GM20431 (cell line): Measurements from ENCODE around the gene KMT5B.

Source experiments
- in situ Hi-C: fragments of 300-500 bp; cut with MseI, MboI; formaldehyde crosslinking; loops from one replicate; pipeline ENCODE4 v1.15.0; 2020; ENCODE audit warnings: low sequenced_read_pairs; ENCODE audit not compliant: unreplicated experiment

KMT5B gene

GRCh38 chr11:68149417-68149816 is 63.7 kb downstream of the KMT5B start:
- in situ Hi-C loops = no loop called here

GRCh38 chr11:68148879-68149278 is 64.2 kb downstream of the KMT5B start:
- in situ Hi-C loops = no loop called here

GRCh38 chr11:68148071-68148805 is 64.9 kb downstream of the KMT5B start:
- in situ Hi-C loops = no loop called here

DNA sequence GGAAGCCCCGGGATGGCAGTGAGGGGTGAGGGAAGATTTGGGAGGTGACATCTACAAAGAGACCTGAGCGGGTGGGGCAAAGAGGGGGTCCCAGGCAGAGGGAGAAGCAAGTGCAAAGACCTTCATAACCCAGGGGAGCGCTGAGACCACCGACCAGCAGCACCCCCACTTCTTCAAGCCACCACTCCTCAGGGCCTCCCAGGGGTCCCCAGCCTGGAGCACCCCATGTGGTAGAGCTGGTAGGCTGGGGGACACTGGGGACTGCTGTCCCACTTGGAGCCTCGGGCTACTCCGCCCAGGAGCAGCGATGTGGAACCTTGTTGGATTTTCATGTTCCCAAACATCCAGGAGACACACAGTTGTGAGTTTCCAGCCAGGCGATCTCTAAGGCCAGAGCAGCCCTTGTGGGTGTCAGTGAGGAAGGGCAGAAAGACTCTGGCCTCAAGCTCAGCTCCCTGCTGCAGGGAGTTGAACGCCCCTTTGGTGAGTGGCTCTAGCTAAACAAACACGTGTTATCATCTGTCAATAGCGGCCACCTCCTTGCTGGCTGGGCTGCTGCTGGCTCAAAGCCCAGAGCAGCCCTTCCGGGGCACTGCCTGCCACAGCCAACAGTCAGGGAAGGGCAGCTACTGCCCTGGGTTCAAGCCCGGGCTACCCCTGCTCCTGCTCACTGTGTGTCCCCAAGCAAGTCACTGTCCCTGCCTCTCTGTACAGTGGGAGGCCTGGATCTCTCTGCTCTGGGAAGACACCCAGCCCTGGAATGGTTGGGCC is 66.2 kb downstream of the KMT5B start:
- in situ Hi-C loops = no loop called here

DNA sequence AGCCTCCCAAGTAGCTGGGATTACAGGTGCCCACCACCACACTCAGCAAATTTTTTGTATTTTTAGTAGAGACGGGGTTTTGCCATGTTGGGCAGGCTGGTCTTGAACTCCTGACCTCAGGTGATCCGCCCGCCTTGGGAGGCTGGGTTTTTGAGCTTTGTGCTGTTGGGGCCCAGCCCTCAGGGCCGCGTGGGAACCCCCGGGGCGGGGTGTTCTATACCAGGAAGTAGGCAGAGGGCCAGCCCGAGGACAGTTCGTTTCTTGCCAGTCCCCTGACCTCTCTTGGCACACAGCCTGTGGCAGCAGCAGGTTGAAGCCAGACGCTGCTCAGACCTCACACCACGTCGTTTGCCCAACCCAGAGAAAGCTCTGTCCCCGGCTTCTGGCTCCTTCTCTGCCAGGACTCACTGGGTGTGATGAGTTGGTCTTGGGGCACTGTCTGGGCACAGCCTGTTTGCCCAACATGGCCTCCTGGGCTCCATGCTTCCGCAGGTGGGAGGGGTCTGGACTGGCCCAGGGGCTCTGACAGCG is 67.0 kb downstream of the KMT5B start:
- in situ Hi-C loops = no loop called here

DNA sequence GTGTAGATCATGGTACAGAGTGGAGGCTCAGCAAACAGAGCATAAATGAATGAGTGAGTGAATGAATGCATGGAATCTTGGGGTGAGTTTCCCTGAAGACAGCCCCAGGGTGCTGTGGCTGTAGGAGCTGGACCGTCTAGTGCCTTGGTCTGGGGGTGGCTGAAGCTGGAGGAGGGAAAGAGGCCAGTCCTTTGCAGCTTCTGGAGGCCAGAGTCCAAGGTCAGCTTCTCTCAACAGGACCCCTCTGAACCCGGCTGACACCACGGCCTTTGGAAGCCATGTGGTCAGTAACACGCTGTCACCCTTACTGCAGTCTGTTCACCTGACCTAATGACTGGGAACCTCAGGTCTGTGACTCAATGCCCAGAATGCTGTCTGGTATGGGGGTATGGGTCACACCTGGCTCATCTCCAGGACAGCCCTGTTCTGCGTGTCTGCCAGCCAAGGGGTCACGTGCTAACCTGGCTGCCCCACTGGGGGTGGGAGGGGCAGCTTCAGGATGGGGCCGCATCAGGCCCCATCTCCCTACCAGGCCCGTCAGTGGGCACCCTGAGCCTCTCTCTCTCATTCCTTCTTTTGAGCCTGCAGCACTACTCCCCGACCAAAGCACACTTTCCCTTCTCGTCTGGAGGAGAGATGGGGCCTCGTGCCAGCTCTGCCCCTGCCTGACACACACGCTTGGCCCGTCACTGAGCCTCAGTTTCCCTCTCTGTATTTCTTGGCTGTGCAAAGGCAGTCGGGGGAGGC is 67.8 kb downstream of the KMT5B start:
- in situ Hi-C loops = no loop called here

GRCh38 chr11:68143310-68143689 is 69.8 kb downstream of the KMT5B start:
- in situ Hi-C loops = no loop called here

GRCh38 chr11:68142441-68143309 is 70.4 kb downstream of the KMT5B start:
- in situ Hi-C loops = no loop called here

DNA sequence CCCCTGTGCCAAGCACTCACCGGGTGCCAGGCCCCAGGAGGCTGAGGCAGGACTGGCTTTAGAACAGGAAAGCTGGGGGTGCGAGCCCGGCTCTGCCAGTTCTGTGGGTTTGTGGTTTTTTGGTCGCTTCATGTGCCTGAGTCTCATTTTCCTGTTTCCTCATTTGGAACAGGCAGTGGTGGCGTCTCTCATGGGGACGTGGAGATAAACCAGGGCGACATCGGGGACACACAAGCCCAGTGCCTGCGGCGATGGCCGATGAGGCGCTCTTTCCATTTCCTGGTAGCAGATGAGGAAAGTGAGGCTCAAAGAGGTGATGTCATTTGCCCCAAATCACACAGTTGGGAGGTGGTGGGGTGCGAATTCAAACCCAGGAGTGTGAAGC is 71.1 kb downstream of the KMT5B start:
- in situ Hi-C loops = no loop called here

- in situ Hi-C loops = no loop called here
Measured at GRCh38 chr11:68141246-68142027, 71.7 kb downstream of the KMT5B start.

GRCh38 chr11:68140496-68141245 is 72.4 kb downstream of the KMT5B start:
- in situ Hi-C loops = no loop called here

- in situ Hi-C loops = no loop called here
Measured at GRCh38 chr11:68138237-68138636, 74.9 kb downstream of the KMT5B start.

DNA sequence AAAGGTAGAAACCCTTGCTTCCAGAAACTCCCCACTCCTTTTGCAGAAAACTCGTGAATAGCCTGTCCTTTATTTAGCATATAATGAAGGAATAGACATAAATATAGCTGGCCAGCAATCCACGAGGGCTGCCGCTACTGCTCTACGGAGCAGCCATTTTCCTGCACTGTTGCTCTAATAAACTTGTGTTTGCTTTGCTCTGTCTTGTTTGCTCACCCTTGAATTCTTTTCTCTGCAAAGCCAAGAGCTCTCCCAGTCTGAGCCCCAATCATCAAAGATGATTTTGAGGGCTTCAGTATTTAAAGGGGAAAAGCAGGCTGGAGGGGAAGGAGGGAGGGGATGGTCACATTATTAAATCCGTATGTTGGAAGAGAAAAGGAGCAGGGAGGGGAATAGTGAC is 75.3 kb downstream of the KMT5B start:
- in situ Hi-C loops = no loop called here

- in situ Hi-C loops = no loop called here
Measured at GRCh38 chr11:68136866-68137265, 76.2 kb downstream of the KMT5B start.

DNA sequence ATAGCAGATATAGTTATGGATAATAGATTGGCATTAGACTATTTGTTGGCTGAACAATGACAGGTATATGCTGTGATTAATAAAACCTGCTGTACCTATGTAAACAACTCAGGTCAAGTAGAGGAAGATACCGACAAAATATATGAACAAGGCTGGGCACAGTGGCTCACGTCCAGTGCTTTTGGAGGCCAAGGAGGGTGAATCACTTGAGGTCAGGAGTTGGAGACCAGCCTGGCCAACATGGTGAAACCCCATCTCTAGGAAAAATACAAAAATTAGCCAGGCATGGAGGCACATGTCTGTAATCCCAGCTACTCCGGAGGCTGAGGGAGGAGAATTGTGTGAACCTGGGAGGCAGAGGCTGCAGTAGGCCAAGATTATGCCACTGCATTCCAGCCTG is 77.9 kb downstream of the KMT5B start:
- in situ Hi-C loops = no loop called here

DNA sequence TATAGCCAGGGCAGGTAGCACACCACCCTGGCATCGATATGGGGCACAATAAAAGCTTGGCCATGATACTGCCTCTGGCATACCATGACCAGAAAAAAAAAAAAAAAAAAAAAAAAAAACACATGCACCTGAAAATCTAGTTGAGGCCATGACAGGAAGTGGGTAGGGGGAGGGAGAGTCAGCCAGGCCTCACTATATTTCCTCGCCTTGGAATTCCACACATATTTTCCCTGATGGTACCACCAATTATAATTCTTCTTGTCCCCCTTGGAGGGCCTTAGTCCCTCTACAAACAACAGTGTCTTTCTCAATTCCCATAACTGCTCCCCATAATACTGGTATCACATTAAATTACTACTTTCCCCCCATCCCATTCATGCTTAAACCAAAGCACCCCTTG is 79.3 kb downstream of the KMT5B start:
- in situ Hi-C loops = no loop called here

DNA sequence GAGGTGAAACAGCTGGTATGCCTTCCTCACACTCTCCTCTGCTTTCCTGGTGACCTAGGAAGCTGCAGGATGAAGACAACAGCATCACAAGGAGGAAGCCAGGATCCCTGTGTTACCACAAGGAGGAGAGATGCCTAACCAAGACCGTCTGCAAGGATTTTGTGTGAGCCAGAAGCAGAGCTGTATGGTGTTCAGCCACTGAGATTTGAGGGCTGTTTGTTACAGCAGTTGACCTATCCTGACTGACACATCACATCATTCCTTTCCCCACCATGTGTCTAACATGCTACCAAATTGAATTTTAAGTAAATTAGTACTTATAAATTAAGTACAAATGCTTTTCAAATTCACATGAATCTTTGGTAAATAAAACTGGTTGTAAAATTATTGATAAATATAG is 83.0 kb downstream of the KMT5B start:
- in situ Hi-C loops = no loop called here

GRCh38 chr11:68128682-68129327 is 84.3 kb downstream of the KMT5B start:
- in situ Hi-C loops = no loop called here
